HepG2 (cell line): ENCODE measurements around the gene FKBP1B. TPM values are rescaled to one million over a fixed set of nuclear protein-coding genes. Genes with fewer than 3 reads are reported as not detected.
A peak's percentile ranks its signal among the peaks of the same experiment; 100 is the strongest.

Experiments used
- ARID2 ChIP-seq: sonication (generic); formaldehyde crosslinking; IDR thresholded peaks from 2 replicates; pipeline ENCODE4 v1.8.1; 2022; ENCODE audit warnings: mild to moderate bottlenecking, missing genetic modification reagents, borderline replicate concordance
- BRCA1 ChIP-seq: sonication (generic); formaldehyde crosslinking; IDR thresholded peaks from 2 replicates; pipeline ENCODE4 v1.4.0; 2020; ENCODE audit warnings: missing genetic modification reagents
- FOXO1 ChIP-seq: sonication (generic); formaldehyde crosslinking; IDR thresholded peaks from 2 replicates; pipeline ENCODE4 v1.4.0; 2020; ENCODE audit warnings: missing genetic modification reagents
- HCFC1 ChIP-seq: fragments of 150-350 bp; IDR thresholded peaks from 2 replicates; pipeline ENCODE4 v1.6.1; 2014; ENCODE audit warnings: low read depth, low read length
- HDAC6 ChIP-seq: fragments of 200-600 bp; sonication (generic); IDR thresholded peaks from 2 replicates; pipeline ENCODE4 v1.7.0; 2017; ENCODE audit warnings: mild to moderate bottlenecking, antibody characterized with exemption, low read length, low read depth
- MTA1 ChIP-seq: sonication (generic); formaldehyde crosslinking; IDR thresholded peaks from 2 replicates; pipeline ENCODE4 v1.4.0; 2020; ENCODE audit warnings: missing genetic modification reagents, mild to moderate bottlenecking, borderline replicate concordance
- NFATC3 ChIP-seq: sonication (generic); formaldehyde crosslinking; IDR thresholded peaks from 2 replicates; pipeline ENCODE4 v1.5.1; 2020; ENCODE audit warnings: mild to moderate bottlenecking, missing genetic modification reagents
- PCBP2 ChIP-seq: fragments of 200-400 bp; formaldehyde crosslinking; optimal IDR thresholded peaks from 2 replicates; pipeline ENCODE3; 2018; ENCODE audit warnings: low read length, low read depth; ENCODE audit not compliant: poor library complexity, severe bottlenecking
- RBFOX2 ChIP-seq: fragments of 200-400 bp; formaldehyde crosslinking; IDR thresholded peaks from 2 replicates; pipeline ENCODE4 v1.6.1; 2017; ENCODE audit warnings: low read depth, mild to moderate bottlenecking, low read length
- RELA ChIP-seq: sonication (generic); formaldehyde crosslinking; IDR thresholded peaks from 2 replicates; pipeline ENCODE4 v1.4.0; 2020; ENCODE audit warnings: missing genetic modification reagents
- RXRB ChIP-seq: IDR thresholded peaks from 2 replicates; pipeline ENCODE4 v1.6.1; 2016; ENCODE audit warnings: borderline replicate concordance, missing genetic modification reagents, missing compliant biosample characterization
- SALL1 ChIP-seq: sonication (generic); formaldehyde crosslinking; IDR thresholded peaks from 2 replicates; pipeline ENCODE4 v1.8.0; 2022; ENCODE audit warnings: mild to moderate bottlenecking, missing genetic modification reagents
- SNRNP70 ChIP-seq: fragments of 200-400 bp; formaldehyde crosslinking; IDR thresholded peaks from 2 replicates; pipeline ENCODE4 v1.6.1; 2017; ENCODE audit warnings: mild to moderate bottlenecking, low read depth, low read length, moderate library complexity
- SP140L ChIP-seq: sonication (generic); formaldehyde crosslinking; IDR thresholded peaks from 2 replicates; pipeline ENCODE4 v1.4.0; 2020; ENCODE audit warnings: missing genetic modification reagents, borderline replicate concordance
- SP2 ChIP-seq: sonication (generic); formaldehyde crosslinking; IDR thresholded peaks from 2 replicates; pipeline ENCODE4 v1.5.1; 2020; ENCODE audit warnings: mild to moderate bottlenecking, missing genetic modification reagents
- TAF15 ChIP-seq: fragments of 200-400 bp; formaldehyde crosslinking; IDR thresholded peaks from one replicate; pipeline ENCODE4 v1.6.1; 2018; ENCODE audit warnings: mild to moderate bottlenecking, low read depth, low read length; ENCODE audit not compliant: poor library complexity, severe bottlenecking
- TERF1 ChIP-seq: sonication (generic); formaldehyde crosslinking; IDR thresholded peaks from 2 replicates; pipeline ENCODE4 v1.8.0; 2022; ENCODE audit warnings: mild to moderate bottlenecking, missing genetic modification reagents, moderate library complexity
- ZBTB38 ChIP-seq: sonication (generic); formaldehyde crosslinking; IDR thresholded peaks from 2 replicates; pipeline ENCODE4 v1.5.1; 2020; ENCODE audit warnings: mild to moderate bottlenecking, missing genetic modification reagents
- ZNF563 ChIP-seq: sonication (generic); formaldehyde crosslinking; IDR thresholded peaks from 2 replicates; pipeline ENCODE4 v1.8.0; 2022; ENCODE audit warnings: mild to moderate bottlenecking, moderate library complexity, missing genetic modification reagents
- ZNF564 ChIP-seq: sonication (generic); formaldehyde crosslinking; IDR thresholded peaks from 2 replicates; pipeline ENCODE4 v1.8.1; 2023; ENCODE audit warnings: mild to moderate bottlenecking, missing genetic modification reagents
- ZNF570 ChIP-seq: sonication (generic); formaldehyde crosslinking; IDR thresholded peaks from 2 replicates; pipeline ENCODE4 v1.4.0; 2020; ENCODE audit warnings: mild to moderate bottlenecking, missing genetic modification reagents, borderline replicate concordance
- ZNF598 ChIP-seq: sonication (generic); formaldehyde crosslinking; IDR thresholded peaks from 2 replicates; pipeline ENCODE4 v1.5.1; 2020; ENCODE audit warnings: mild to moderate bottlenecking, missing genetic modification reagents, borderline replicate concordance
- ZNF816 ChIP-seq: sonication (generic); formaldehyde crosslinking; IDR thresholded peaks from 2 replicates; pipeline ENCODE4 v1.8.0; 2022; ENCODE audit warnings: missing genetic modification reagents, mild to moderate bottlenecking, borderline replicate concordance
- polyA plus RNA-seq, 8 experiments: library from polyadenylated mRNA; depleted of rRNA in 3 of 8; stranded (reverse) in 7 of 8; unstranded in 1 of 8; fragments of >200 nt; fragmentation: Illumina TruSeq in 4 of 8; extraction: Trizol in 4 of 8; gene quantifications; 2 replicates each; pipeline versions ENCODE4 v1.2.1 to v1.2.3, GENCODE V29; 2011 to 2016; ENCODE audit warnings: low read depth in 4 of 8, missing spikeins in 1 of 8, mixed read lengths in 1 of 8; ENCODE audit not compliant: insufficient read depth in 1 of 8
- total RNA-seq, 5 experiments: library from RNA; depleted of rRNA; stranded (reverse); fragments of >200 nt; fragmentation: Illumina TruSeq; extraction: Trizol; gene quantifications; 2 replicates each; pipeline ENCODE4 v1.2.3, GENCODE V29; 2016; ENCODE audit warnings: low read depth in 1 of 5
- TF ChIP-seq, protein P1 (sequence below): sonication (generic); formaldehyde crosslinking; conservative IDR thresholded peaks from 2 replicates; pipeline ENCODE4 v1.4.0; 2020; ENCODE audit warnings: mild to moderate bottlenecking, missing genetic modification reagents, moderate library complexity
- TF ChIP-seq, protein P2 (sequence below): sonication (generic); formaldehyde crosslinking; IDR thresholded peaks from 2 replicates; pipeline ENCODE4 v1.4.0; 2020; ENCODE audit warnings: missing genetic modification reagents

The FKBP1B gene
- total and polyA plus RNA-seq, 2 of the 13 experiments (the other 11 are each of a cell fraction or from before 2014, with no cell fraction given), result 35.2 to 96.3 TPM

DNA sequence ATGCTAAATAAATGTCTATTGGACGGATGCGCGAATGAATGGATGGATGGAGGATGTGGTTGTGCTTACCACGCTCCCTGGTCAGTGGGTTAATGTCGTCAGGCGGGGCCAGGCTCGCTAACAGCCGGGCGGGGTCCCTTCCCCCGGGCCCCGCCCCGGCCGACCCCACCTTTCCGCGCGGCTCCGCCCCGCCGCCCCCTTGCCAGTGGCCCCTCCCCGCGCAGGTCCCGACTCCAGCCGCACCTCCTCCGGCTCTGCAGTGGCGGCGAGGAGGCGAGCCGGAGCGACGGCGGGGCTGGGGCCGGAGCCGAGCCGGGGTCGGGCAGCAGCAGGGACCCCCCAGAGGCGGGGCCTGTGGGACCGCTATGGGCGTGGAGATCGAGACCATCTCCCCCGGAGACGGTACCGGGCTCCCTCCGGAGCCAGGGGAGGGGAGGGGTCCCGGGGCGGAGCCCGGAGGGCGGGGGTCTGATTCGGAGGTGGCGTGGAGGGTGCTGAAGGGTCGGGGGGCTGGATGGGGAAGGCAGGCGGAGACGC lies at the start of gene FKBP1B (continued):
- no peak for TF ChIP-seq NFATC3
- no peak; the same call in 1 of the 2 replicates for TF ChIP-seq RXRB (CRISPR knock-in tag)
- TF ChIP-seq ZBTB38 (CRISPR knock-in tag), result no peak
- TF ChIP-seq, protein P1, sequence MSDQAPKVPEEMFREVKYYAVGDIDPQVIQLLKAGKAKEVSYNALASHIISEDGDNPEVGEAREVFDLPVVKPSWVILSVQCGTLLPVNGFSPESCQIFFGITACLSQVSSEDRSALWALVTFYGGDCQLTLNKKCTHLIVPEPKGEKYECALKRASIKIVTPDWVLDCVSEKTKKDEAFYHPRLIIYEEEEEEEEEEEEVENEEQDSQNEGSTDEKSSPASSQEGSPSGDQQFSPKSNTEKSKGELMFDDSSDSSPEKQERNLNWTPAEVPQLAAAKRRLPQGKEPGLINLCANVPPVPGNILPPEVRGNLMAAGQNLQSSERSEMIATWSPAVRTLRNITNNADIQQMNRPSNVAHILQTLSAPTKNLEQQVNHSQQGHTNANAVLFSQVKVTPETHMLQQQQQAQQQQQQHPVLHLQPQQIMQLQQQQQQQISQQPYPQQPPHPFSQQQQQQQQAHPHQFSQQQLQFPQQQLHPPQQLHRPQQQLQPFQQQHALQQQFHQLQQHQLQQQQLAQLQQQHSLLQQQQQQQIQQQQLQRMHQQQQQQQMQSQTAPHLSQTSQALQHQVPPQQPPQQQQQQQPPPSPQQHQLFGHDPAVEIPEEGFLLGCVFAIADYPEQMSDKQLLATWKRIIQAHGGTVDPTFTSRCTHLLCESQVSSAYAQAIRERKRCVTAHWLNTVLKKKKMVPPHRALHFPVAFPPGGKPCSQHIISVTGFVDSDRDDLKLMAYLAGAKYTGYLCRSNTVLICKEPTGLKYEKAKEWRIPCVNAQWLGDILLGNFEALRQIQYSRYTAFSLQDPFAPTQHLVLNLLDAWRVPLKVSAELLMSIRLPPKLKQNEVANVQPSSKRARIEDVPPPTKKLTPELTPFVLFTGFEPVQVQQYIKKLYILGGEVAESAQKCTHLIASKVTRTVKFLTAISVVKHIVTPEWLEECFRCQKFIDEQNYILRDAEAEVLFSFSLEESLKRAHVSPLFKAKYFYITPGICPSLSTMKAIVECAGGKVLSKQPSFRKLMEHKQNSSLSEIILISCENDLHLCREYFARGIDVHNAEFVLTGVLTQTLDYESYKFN (CRISPR knock-in tag), result 0 out of 2 replicates have a peak, but pooled peaks have one; percentile 35
- no peak for TF ChIP-seq HDAC6
- no peak for TF ChIP-seq SNRNP70
- no peak for TF ChIP-seq ZNF563 (CRISPR knock-in tag)
- no peak for TF ChIP-seq SP140L (CRISPR knock-in tag)
- TF ChIP-seq FOXO1, result peak; percentile 40; the same call in 1 of the 2 replicates
- TF ChIP-seq, protein P2, sequence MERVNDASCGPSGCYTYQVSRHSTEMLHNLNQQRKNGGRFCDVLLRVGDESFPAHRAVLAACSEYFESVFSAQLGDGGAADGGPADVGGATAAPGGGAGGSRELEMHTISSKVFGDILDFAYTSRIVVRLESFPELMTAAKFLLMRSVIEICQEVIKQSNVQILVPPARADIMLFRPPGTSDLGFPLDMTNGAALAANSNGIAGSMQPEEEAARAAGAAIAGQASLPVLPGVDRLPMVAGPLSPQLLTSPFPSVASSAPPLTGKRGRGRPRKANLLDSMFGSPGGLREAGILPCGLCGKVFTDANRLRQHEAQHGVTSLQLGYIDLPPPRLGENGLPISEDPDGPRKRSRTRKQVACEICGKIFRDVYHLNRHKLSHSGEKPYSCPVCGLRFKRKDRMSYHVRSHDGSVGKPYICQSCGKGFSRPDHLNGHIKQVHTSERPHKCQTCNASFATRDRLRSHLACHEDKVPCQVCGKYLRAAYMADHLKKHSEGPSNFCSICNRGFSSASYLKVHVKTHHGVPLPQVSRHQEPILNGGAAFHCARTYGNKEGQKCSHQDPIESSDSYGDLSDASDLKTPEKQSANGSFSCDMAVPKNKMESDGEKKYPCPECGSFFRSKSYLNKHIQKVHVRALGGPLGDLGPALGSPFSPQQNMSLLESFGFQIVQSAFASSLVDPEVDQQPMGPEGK (CRISPR knock-in tag), result peak; percentile 89
- peak; percentile 49; the same call in 1 of the 2 replicates for TF ChIP-seq SALL1 (CRISPR knock-in tag)
- TF ChIP-seq RBFOX2, result peak; percentile 82
- TF ChIP-seq RELA (CRISPR knock-in tag), result 0 out of 2 replicates have a peak, but pooled peaks have one; percentile 50
- no peak for TF ChIP-seq SP2
- no peak for TF ChIP-seq ZNF570
- peak; percentile 31; the same call in 1 of the 2 replicates for TF ChIP-seq MTA1
- TF ChIP-seq ARID2 (CRISPR knock-in tag), result no peak
- 0 out of 2 replicates have a peak, but pooled peaks have one; percentile 35 for TF ChIP-seq ZNF564
- TF ChIP-seq TAF15, result no peak
- no peak for TF ChIP-seq PCBP2
- no peak for TF ChIP-seq BRCA1 (CRISPR knock-in tag)
- TF ChIP-seq TERF1 (CRISPR knock-in tag), result no peak
- TF ChIP-seq HCFC1, result no peak
- TF ChIP-seq ZNF598 (CRISPR knock-in tag), result no peak
- peak; percentile 31; the same call in 1 of the 2 replicates for TF ChIP-seq ZNF816
